Transverse colon (tissue), 4 donors: ENCODE data around the gene ATP6V1B1.

ENCODE experiments used
- EP300 ChIP-seq: sonication (generic); formaldehyde crosslinking; IDR thresholded peaks from one replicate; pipeline ENCODE4 v1.6.1; 2017; ENCODE audit warnings: antibody characterized with exemption, low read depth
- POLR2A ChIP-seq: fragments of 450-650 bp; IDR thresholded peaks from one replicate; pipeline ENCODE4 v1.6.1; 2016; ENCODE audit warnings: antibody characterized with exemption, mild to moderate bottlenecking, moderate library complexity
- POLR2AphosphoS5 ChIP-seq, 3 donors: sonication (generic); formaldehyde crosslinking; IDR thresholded peaks; one replicate each; pipeline ENCODE4 v1.6.1; 2016; ENCODE audit warnings: antibody characterized with exemption in 3 of 3
- TF ChIP-seq, protein P1 (sequence below), 5 experiments: fragments of 200-600 bp in 3 of 5; fragments of 450-650 bp in 2 of 5; sonication (generic) in 3 of 5; IDR thresholded peaks; 1 replicate in 2 of 5; 2 replicates in 3 of 5; pipeline ENCODE4 v1.5.1; 2016 to 2017; ENCODE audit warnings: antibody characterized with exemption in 5 of 5, inconsistent platforms in 3 of 5, mild to moderate bottlenecking in 2 of 5, moderate library complexity in 1 of 5

GRCh38 chr2:70905443-70906421, 30.0 kb upstream of the ATP6V1B1 start:
- no peak for TF ChIP-seq POLR2AphosphoS5 (IDR thresholded peaks at IDR 0.05)
- TF ChIP-seq, protein P1, sequence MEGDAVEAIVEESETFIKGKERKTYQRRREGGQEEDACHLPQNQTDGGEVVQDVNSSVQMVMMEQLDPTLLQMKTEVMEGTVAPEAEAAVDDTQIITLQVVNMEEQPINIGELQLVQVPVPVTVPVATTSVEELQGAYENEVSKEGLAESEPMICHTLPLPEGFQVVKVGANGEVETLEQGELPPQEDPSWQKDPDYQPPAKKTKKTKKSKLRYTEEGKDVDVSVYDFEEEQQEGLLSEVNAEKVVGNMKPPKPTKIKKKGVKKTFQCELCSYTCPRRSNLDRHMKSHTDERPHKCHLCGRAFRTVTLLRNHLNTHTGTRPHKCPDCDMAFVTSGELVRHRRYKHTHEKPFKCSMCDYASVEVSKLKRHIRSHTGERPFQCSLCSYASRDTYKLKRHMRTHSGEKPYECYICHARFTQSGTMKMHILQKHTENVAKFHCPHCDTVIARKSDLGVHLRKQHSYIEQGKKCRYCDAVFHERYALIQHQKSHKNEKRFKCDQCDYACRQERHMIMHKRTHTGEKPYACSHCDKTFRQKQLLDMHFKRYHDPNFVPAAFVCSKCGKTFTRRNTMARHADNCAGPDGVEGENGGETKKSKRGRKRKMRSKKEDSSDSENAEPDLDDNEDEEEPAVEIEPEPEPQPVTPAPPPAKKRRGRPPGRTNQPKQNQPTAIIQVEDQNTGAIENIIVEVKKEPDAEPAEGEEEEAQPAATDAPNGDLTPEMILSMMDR (IDR thresholded peaks at IDR 0.05): no peak
- TF ChIP-seq EP300: no peak
- no peak for TF ChIP-seq POLR2A
